HG03280 (cell line): Measurements from ENCODE around the gene CACNA2D4.

Source experiments
- ATAC-seq: cut with Tn5 transposase; IDR thresholded peaks from one replicate; pipeline ENCODE4 v1.9.1; 2021; ENCODE audit warnings: mild to moderate bottlenecking, moderate library complexity; ENCODE audit not compliant: unreplicated experiment

Gene CACNA2D4

GRCh38 chr12:1793426-1794210 is 124.8 kb downstream of the CACNA2D4 start:
- no peak for ATAC-seq

DNA sequence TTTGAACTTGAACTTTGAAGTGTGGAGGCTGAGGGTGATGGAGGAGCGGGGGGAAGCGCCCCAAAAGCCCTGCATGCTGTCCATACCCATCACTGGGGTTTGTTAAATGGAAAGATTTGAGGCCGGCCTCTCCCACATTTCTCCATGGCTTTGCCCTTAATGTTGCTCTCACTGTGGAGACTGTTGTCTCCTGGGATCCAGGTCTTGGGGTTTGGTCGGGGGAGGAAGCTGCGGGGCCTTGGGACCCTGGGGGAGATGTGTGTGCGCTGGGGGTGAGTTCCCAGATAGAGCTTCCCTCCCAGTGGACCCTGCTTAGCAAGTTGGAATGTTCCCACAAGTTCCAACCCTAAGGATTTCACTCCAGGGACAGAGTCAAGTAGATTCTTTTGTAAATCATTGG is 126.0 kb downstream of the CACNA2D4 start:
- no peak for ATAC-seq

DNA sequence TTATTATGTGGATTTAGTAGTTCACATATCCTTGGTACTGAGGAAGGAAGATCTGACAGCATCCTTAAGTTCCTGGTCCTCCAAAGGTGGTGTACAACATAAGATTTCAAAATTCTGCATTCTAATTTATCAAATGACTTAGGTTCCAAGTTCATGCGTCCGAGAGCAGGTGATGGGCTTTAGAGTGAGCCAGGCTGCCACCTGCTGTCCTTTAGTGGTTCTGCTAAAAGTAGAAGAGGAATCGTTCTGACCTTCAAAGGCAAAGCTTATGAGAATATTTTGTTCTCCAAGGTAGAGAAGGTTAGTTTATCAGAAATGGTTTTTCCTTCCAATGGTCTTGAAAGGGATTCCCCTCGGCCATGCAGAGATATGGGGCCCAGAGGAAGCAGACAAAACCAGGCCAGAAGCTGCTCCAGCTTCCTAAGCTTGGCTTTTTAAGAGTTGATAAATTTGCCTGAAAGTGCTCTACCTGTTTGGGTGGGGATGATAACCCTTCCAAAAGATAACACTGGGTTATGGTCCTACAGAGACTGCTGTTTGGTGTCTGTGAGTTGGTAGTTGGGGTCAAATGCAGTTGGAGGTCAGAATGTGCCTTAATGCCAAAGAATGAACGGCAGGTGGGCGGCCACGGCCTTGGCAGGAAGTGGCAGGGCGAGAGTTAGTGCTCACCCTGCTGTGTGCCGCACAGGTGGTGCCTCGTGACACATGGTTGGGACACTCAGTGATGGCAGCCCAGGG is 127.2 kb downstream of the CACNA2D4 start:
- no peak for ATAC-seq

- ATAC-seq: no peak
These were observed 128.0 kb downstream of the CACNA2D4 start for GRCh38 chr12:1790444-1790843.

DNA sequence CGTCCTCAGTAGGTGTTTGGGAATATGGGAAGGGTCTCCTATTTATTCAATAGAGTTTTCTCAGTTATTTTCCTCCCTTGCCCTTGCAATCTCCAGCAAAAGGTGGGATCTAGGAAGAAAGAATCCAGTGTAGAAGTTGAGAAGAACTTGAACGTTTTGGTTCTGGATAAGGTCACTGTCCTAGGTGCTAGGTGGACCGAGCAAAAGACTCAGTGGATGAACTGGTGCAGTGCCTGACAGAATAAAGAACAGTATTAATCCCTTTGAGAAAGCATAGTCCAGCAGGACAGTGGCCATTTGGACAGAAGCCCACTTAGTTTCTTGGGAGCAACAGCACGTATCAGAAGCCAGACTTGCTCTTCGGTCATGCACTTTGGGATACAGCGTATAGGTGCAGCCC is 130.7 kb downstream of the CACNA2D4 start:
- ATAC-seq: no peak

DNA sequence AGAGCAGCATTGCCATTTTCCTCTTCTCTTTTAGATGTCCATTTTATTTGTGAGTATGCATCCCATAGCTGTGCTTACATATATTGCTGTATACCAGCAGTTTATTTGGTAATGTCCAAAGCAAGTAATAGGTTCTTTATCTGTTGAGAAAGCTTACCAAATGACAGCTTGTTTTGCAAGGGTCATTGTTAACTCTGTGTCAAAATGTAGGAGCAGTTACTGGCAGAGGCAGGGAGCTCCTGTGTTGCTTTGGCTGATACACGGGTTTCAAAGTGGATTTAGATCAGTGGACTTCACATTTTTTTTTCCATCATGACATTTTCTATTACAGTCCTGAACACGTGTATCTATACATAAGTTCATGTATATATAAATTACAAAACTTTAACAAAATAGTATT is 136.2 kb downstream of the CACNA2D4 start:
- ATAC-seq: no peak

- no peak for ATAC-seq
These were observed 136.7 kb downstream of the CACNA2D4 start for GRCh38 chr12:1781772-1782171.

DNA sequence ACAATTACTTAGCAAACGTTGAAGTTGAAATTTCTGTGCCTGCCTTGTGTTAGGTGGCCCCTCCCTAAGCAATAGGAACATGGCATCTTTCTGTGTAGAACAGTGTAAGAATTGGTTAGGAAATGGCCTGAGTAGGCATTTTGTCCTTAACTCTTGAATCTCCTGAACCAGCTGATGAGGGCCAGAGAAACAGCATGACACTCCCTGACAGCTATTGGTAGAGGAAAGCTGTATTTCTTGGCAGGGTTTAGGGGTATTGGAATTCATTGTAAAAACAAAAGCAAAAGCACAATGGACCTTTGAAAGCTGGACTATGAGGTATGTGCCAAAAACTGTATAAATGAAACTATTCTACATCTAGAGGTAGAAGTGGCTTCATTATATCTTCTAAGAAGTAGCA is 138.7 kb downstream of the CACNA2D4 start:
- ATAC-seq: no peak

DNA sequence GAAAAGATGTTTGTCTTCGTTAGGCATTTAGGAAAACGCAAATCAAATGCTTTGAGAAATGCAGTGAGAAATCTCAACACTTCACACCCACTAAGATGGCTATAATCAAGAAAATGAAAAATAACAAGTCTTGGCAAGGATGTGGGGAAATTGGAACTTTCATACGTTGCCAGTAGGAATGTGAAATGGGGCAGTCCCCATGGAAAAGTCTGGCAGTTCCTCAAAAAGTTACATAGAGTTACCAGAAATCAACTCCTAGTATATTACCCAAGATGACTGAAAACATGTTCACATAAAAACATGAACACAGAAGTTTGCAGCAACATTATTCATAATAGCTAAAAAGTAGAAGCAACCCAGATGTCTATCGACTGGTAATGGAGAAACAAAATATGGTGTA is 139.5 kb downstream of the CACNA2D4 start:
- no peak for ATAC-seq

- no peak for ATAC-seq
These were observed 140.7 kb downstream of the CACNA2D4 start for GRCh38 chr12:1777798-1778197.

DNA sequence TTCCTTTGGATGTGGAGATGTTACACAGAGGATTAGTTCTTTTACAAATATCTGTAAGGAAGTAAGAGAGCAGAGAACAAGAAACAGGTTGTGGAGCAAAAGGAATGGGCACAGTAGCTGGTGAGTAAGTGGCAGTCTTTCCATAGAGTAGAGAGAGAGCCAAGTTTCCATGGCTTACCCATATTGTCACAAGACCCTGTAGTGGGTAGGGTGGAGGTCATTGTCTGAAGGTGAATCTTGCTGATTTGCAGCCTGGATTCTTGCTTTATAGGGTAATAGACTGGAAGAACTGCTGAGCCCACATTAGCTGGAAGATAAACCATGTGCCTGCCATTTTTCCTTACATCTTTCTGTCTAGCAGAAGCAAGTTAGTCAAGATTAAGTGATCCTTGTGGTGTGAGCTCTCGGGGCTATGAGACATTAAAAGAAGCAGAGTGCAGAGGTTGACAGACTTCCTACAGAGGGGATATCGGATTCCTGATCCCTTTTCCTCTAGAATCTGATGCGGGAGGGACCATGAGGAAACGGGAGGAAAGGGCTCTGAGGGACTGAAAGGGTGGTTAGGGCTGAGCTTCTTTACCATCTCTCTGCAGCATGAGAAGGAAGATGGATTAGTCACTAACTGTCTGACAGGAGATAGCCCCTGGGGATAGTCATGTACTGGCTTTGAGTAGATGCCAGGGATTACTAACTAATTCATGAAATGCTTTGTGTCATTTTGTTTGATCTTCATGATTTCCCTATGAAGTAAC is 142.1 kb downstream of the CACNA2D4 start:
- no peak for ATAC-seq

- ATAC-seq: no peak
These were observed 144.4 kb downstream of the CACNA2D4 start for GRCh38 chr12:1773937-1774655.

DNA sequence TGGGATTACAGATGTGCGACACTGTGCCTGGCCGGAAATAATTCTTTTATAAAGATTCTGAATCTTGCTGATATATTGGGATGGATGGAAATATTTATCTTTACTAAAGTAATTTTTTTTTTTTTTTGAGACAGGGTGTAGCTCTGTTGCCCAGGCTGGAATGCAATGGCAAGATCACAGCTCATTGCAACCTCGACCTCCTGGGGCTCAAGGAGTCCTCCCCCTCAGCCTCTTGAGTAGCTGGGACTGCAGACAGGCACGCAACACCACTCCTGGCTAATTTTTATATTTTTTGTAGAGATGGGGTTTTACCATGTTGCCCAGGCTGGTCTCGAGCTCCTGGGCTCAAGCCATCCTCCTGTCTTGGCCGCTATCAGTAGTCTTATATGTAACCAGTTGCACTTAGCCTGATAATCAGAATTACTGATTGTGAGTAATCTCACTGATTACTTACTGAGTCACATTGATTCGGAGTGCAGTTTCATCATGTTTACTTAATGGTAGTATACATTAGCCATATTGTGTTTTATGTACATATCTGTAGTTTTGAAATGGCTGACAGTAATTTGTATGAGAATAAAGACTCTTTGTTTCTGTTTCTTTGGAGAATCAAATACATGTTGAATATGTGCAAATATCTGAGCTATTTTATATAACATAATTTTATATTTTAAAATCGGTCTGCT is 148.5 kb downstream of the CACNA2D4 start:
- ATAC-seq: no peak

- no peak for ATAC-seq
These were observed 149.8 kb downstream of the CACNA2D4 start for GRCh38 chr12:1768615-1769014.

GRCh38 chr12:1767407-1768090 is 150.9 kb downstream of the CACNA2D4 start:
- ATAC-seq: no peak

DNA sequence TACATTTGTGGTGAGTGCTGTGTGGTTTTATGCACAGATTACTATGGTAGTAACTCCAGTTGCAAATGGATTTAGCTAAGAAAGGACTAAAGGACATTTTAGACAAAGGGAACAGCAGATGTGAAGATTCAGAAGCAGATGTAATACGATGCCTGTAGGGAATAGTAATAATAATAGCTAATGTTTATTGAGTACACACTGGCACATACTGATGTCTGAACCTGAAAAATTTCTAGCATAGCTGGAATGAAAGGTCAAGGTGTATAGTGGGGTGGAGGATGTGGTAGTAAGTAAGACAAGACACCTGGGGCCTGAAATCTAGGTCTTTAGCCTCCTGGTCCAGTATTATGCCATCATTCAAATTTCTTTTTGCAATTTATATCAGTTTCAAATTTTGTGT is 152.3 kb downstream of the CACNA2D4 start:
- no peak for ATAC-seq

- ATAC-seq: no peak
These were observed 155.3 kb downstream of the CACNA2D4 start for GRCh38 chr12:1763153-1763552.

GRCh38 chr12:1761857-1762256 is 156.6 kb downstream of the CACNA2D4 start:
- ATAC-seq: no peak

- ATAC-seq: no peak
These were observed 157.7 kb downstream of the CACNA2D4 start for GRCh38 chr12:1760566-1761382.
